GM19023 (cell line): ENCODE measurements around the gene RNF135.
"Not testable (repeated sequence)": the region's sequence is repeated elsewhere in the genome, so short reads cannot be mapped to it uniquely, and the experiment has no call there.

Source experiments
- ATAC-seq: cut with Tn5 transposase; IDR thresholded peaks from one replicate; pipeline ENCODE4 v1.9.1; 2021; ENCODE audit warnings: mild to moderate bottlenecking, moderate library complexity; ENCODE audit not compliant: unreplicated experiment

The RNF135 gene

GRCh38 chr17:30970831-30971567 lies at the start of gene RNF135:
Gene RNF135, plus strand, starts transcription at chr17:30971039. Its CDS starts 35 bp downstream, at chr17:30971074.
- peak; percentile 76 for ATAC-seq

DNA sequence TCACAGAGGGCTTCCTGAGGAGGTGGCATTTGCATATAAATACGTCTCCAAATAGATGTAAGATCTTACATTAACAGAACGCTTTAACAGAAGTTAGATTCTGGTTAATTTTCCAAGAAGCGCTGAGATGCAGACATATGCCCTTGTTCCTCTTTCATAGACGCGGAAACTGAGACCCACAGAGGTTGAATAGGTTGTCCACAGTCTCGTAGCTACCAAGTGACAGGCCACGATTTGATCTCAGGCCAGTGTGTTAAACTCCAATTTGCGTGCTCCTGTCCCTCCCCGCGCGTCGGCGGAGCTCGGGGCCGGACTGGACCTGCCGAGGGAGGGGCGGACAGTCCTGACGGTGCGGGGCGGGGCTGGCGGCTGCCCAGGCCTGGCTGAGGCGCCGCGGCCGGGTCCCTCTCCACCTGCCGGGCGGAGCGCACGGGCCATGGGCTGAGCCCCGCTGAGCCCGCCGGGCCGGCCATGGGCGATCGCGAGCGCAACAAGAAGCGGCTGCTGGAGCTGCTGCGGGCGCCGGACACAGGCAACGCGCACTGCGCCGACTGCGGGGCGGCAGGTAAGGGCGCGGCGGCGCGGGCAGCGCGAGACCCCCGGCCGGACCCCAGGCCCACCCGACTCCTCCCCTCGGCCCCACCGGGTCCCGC lies 49.2 kb upstream of the RNF135 start, which contains the start of gene ADAP2:
Gene ADAP2 (plus strand): TSS at position 402 of the 653 bp plus-strand sequence. CDS start 70 bp downstream, at position 472.
- ATAC-seq = no peak

DNA sequence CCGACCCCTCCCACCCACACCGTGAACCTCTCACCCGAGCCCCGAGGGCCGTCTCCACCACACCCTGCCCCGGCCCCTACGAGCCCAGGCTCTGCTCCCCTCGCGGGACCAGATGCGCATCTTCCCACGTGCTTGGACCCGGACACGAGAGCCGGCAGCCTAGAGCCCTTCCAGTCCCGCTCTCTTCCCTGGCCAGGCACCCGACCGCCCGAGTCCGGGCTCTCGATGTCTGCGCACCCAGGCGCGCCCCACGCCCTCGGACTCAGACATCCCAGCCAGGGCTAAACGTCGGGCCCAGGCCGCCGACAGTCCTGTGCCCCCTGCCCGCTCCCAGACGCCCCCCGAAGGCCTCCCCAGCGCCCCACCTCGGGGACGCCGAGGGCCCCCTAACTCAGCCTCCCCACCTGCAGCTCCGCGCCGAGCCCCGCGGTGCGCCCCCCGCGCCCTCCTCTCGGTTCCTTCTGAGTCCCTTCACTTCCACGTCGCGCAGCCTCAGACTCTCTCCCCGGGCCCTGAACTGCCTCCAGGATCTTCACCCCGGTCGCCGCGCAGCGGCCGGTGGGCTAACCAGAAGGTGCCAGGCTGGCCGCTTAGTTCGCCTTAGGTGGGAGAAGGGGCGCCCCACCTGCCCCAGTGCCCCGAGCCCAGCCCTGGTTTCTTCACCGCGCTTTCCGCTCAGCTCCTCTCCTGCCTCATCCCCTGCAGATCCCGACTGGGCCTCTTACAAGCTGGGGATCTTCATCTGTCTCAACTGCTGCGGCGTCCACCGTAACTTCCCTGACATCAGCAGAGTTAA lies 48.4 kb upstream of the RNF135 start:
- no peak for ATAC-seq

GRCh38 chr17:30924341-30924740 lies 46.5 kb upstream of the RNF135 start:
- no peak for ATAC-seq

DNA sequence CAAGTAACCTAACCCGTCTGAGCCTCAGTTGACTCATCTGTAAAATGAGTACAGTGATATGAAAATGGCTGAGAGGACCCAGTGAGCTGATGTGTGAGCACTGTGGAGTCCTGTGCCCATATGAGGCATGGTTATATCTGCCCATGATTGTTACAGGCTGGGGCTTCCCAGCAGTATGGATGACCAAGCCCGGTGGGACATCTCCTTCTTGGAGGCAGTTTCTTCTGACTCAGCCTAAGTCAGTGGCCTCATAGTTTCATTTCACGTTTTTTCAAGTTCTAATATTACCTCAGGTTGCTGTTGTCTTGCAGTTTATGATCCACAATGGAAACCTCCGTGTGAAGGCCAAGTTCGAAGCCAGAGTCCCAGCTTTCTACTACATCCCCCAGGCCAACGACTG lies 44.3 kb upstream of the RNF135 start:
- ATAC-seq = no peak

GRCh38 chr17:30927756-30928155 lies 43.1 kb upstream of the RNF135 start:
- ATAC-seq = no peak

DNA sequence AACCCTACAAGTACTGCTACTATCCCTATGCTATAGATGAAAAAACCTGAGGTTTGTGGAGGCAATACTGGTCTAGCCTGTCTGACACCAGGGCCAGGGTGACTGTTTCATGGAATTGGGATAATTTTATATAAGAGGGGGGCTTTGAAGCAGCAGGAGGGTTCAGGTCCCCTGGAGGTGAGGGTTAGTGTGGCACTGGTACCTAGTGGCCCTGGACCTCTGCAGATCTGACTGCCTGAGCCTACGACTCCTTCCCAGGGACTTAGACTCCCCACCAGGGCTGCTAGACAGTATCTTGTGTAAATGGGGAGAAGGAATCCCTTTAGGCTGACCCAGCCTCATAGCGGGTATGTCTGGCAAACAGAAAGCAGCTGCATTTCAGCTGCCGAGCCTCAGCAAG lies 42.3 kb upstream of the RNF135 start:
- no peak for ATAC-seq

DNA sequence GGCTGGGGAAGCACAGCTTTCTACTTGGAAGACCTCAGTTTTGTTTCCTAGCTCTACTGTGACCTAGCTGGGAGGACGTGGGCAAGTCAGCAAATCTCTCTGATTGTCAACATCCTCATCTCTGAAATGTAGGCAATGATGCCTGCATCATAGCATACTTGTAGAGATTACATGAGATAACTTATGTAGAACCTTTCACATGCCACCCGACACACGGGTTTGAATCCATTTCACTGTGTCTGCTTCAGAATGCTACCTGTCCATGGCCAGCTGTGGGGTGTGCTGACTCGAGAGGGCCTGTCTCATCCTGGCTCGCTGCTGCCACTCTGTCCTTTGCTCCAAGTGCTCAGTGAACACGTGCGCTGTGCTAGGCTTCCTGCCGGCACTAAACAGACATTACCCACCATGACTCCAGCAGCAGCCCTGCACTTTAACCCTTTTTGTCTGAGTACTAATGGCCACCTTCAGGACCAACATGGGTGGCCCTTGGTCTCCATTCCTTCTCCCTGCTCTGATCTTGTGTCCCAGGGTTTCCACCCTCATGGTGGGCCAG lies 41.7 kb upstream of the RNF135 start:
- ATAC-seq = no peak

DNA sequence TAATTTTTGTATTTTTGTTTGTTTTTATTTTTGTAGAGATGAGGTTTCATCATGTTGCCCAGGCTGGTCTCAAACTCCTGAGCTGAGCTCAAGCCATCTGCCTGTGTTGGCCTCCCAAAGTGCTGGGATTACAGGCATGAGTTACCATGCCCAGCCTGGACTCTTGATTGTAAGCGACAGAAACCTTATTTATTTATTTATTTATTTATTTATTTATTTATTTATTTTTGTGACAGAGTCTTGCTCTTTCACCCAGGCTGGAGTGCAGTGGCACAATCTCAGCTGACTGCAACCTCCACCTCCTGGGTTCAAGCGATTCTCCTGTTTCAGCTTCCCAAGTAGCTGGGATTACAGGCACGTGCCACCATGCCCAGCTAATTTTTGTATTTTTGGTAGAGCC lies 41.0 kb upstream of the RNF135 start:
- ATAC-seq = not testable (repeated sequence)

GRCh38 chr17:30930495-30930894 lies 40.3 kb upstream of the RNF135 start:
- no peak for ATAC-seq

GRCh38 chr17:30931582-30931981 lies 39.3 kb upstream of the RNF135 start:
- ATAC-seq = not testable (repeated sequence)

DNA sequence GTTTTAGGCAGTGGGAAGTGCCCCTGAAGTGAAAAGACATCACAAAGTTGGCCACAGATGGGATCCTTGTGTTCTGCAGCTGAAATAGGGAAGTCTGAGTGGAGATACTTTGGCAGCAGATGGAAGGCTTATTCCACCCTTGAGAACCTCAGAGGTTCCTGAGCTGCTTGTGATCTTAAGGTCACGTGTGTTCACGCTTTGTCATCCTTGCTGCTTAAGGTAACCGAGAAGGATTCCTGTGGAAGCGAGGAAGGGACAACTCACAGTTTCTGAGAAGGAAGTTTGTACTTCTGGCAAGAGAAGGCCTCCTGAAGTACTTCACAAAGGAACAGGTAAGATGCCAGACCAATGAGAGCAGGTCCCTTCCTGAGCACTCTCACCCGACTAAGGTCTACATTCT lies 36.9 kb upstream of the RNF135 start:
- ATAC-seq = no peak

- ATAC-seq = no peak
Measured at GRCh38 chr17:30939051-30939689, 31.7 kb upstream of the RNF135 start.

- ATAC-seq = no peak
Measured at GRCh38 chr17:30942308-30943079, 28.3 kb upstream of the RNF135 start.

GRCh38 chr17:30947796-30948195 lies 23.0 kb upstream of the RNF135 start:
- no peak for ATAC-seq

- no peak for ATAC-seq
Measured at GRCh38 chr17:30950189-30950588, 20.6 kb upstream of the RNF135 start.

- ATAC-seq = no peak
Measured at GRCh38 chr17:30950669-30951399, 20.0 kb upstream of the RNF135 start.

GRCh38 chr17:30952638-30953393 lies 18.0 kb upstream of the RNF135 start:
- no peak for ATAC-seq
